Parathyroid adenoma (tissue), 2 donors: ENCODE results near the gene SAMD4A.

Experiments used
- H2AFZ ChIP-seq: fragments of 300-600 bp; sonication (generic); one replicate; pipeline ENCODE4 v1.7.0; 2017; ENCODE audit warnings: antibody characterized with exemption, mild to moderate bottlenecking
- H3K27ac ChIP-seq: fragments of 300-600 bp; sonication (generic); one replicate; pipeline ENCODE4 v1.7.0; 2017
- H3K27me3 ChIP-seq: fragments of 300-600 bp; sonication (generic); one replicate; pipeline ENCODE4 v1.7.0; 2017; ENCODE audit warnings: low read length; ENCODE audit not compliant: control insufficient read depth, insufficient read depth
- H3K36me3 ChIP-seq: fragments of 300-600 bp; sonication (generic); one replicate; pipeline ENCODE4 v1.7.0; 2017; ENCODE audit warnings: low read length; ENCODE audit not compliant: control insufficient read depth, insufficient read depth
- H3K4me1 ChIP-seq: fragments of 300-600 bp; sonication (generic); one replicate; pipeline ENCODE4 v1.7.0; 2017; ENCODE audit warnings: control low read depth
- H3K4me2 ChIP-seq: fragments of 300-600 bp; sonication (generic); one replicate; pipeline ENCODE4 v1.7.0; 2017; ENCODE audit warnings: low read length
- H3K4me3 ChIP-seq: fragments of 300-600 bp; sonication (generic); one replicate; pipeline ENCODE4 v1.7.0; 2017; ENCODE audit warnings: low read depth, low read length
- H3K79me2 ChIP-seq: fragments of 300-600 bp; sonication (generic); one replicate; pipeline ENCODE4 v1.7.0; 2017; ENCODE audit warnings: control low read depth
- H3K9ac ChIP-seq: fragments of 300-600 bp; sonication (generic); one replicate; pipeline ENCODE4 v1.7.0; 2017; ENCODE audit warnings: mild to moderate bottlenecking
- H3K9me3 ChIP-seq: fragments of 300-600 bp; sonication (generic); one replicate; pipeline ENCODE4 v1.7.0; 2017; ENCODE audit warnings: low read length; ENCODE audit not compliant: control insufficient read depth
- CTCF ChIP-seq: fragments of 300-600 bp; sonication (generic); IDR thresholded peaks from one replicate; pipeline ENCODE4 v1.7.0; 2017; ENCODE audit warnings: antibody characterized with exemption, mild to moderate bottlenecking
- donor health status: primary hyperparathyroidism.

SAMD4A gene

GRCh38 chr14:54828037-54828436 is 261.1 kb downstream of the SAMD4A start:
- no peaks in the 10 kb centered on the region for H3K79me2 ChIP-seq
- no peak overlapping the region for H3K27ac ChIP-seq
- no peak for TF ChIP-seq CTCF
- no peak overlapping the region for H2AFZ ChIP-seq
- H3K27me3 ChIP-seq: no peaks in the 10 kb centered on the region
- no peaks in the 10 kb centered on the region for H3K36me3 ChIP-seq
- no peak overlapping the region for H3K4me3 ChIP-seq
- peaks cover 4% of the 10 kb centered on the region for H3K9me3 ChIP-seq
- no peak overlapping the region for H3K9ac ChIP-seq
- no peak overlapping the region for H3K4me2 ChIP-seq
- no peaks in the 10 kb centered on the region for H3K4me1 ChIP-seq

GRCh38 chr14:54829486-54830224 is 262.7 kb downstream of the SAMD4A start:
- Histone ChIP-seq H3K4me3 (no peak overlapping the region), H3K4me2 (no peak overlapping the region), H3K36me3 (no peaks in the 10 kb centered on the region), H3K9ac (no peak overlapping the region), H3K9me3 (peaks cover 3% of the 10 kb centered on the region), H3K79me2 (no peaks in the 10 kb centered on the region), H2AFZ (no peak overlapping the region), H3K27ac (no peak overlapping the region), H3K4me1 (no peaks in the 10 kb centered on the region), H3K27me3 (no peaks in the 10 kb centered on the region)
- no peak for TF ChIP-seq CTCF

- no peaks in the 10 kb centered on the region for H3K9me3 ChIP-seq
- no peaks in the 10 kb centered on the region for H3K79me2 ChIP-seq
- no peak overlapping the region for H3K4me2 ChIP-seq
- H3K27me3 ChIP-seq: no peaks in the 10 kb centered on the region
- no peak overlapping the region for H3K27ac ChIP-seq
- no peaks in the 10 kb centered on the region for H3K36me3 ChIP-seq
- no peak overlapping the region for H2AFZ ChIP-seq
- H3K9ac ChIP-seq: no peak overlapping the region
- TF ChIP-seq CTCF: no peak
- no peak overlapping the region for H3K4me3 ChIP-seq
- H3K4me1 ChIP-seq: no peaks in the 10 kb centered on the region
Measured at GRCh38 chr14:54830650-54831049, 263.7 kb downstream of the SAMD4A start.

GRCh38 chr14:54834081-54834480 is 267.2 kb downstream of the SAMD4A start:
- H3K9ac ChIP-seq: no peak overlapping the region
- H3K27me3 ChIP-seq: no peaks in the 10 kb centered on the region
- H2AFZ ChIP-seq: no peak overlapping the region
- H3K9me3 ChIP-seq: no peaks in the 10 kb centered on the region
- no peaks in the 10 kb centered on the region for H3K79me2 ChIP-seq
- H3K4me2 ChIP-seq: no peak overlapping the region
- no peak overlapping the region for H3K27ac ChIP-seq
- H3K36me3 ChIP-seq: no peaks in the 10 kb centered on the region
- H3K4me3 ChIP-seq: no peak overlapping the region
- no peak for TF ChIP-seq CTCF
- no peaks in the 10 kb centered on the region for H3K4me1 ChIP-seq

GRCh38 chr14:54834727-54835126 is 267.8 kb downstream of the SAMD4A start:
- Histone ChIP-seq H3K27ac (no peak overlapping the region), H3K4me3 (no peak overlapping the region), H3K9me3 (no peaks in the 10 kb centered on the region), H3K4me2 (no peak overlapping the region), H3K9ac (no peak overlapping the region), H3K79me2 (no peaks in the 10 kb centered on the region), H3K27me3 (no peaks in the 10 kb centered on the region), H3K4me1 (no peaks in the 10 kb centered on the region), H2AFZ (no peak overlapping the region), H3K36me3 (no peaks in the 10 kb centered on the region)
- no peak for TF ChIP-seq CTCF
